Measurements from ENCODE around the gene NPY1R. TPM values are rescaled to one million over a fixed set of nuclear protein-coding genes. Genes with fewer than 3 reads are reported as not detected.

NPY1R gene
- total RNA-seq, 1 experiment from 2014 or later = 1.3 TPM

GRCh38 chr4:163356104-163356503 lies 23.7 kb upstream of the NPY1R start:
- Histone ChIP-seq H3K9ac (ENCODE audit: low read length) (no peak overlapping the region), H3F3A (ENCODE audit: low read length, unreplicated experiment) (no peaks in the 10 kb centered on the region), H3K4me1 (ENCODE audit: insufficient read depth, low read length) (peaks cover 1% of the 10 kb centered on the region), H4K20me1 (ENCODE audit: low read length) (no peaks in the 10 kb centered on the region), H3K27me3 (ENCODE audit: low read length) (no peaks in the 10 kb centered on the region), H3K4me2 (ENCODE audit: low read length) (no peak overlapping the region), H3K9me3 (ENCODE audit: low read length) (no peaks in the 10 kb centered on the region), H3K9me2 (replicated peaks; ENCODE audit: low read length) (no peaks in the 10 kb centered on the region), H3K79me2 (ENCODE audit: low read length) (no peaks in the 10 kb centered on the region), H3K36me3 (ENCODE audit: low read depth, low read length) (no peaks in the 10 kb centered on the region), H2AFZ (ENCODE audit: low read length) (no peak overlapping the region), H3K27ac (ENCODE audit: low read length) (no peak overlapping the region), H3K4me3 (ENCODE audit: low read length) (no peak overlapping the region)
- DNase-seq = no peak
- BruUV-seq (replicated peaks) = no TSS peak
- CTCF ChIA-PET = interaction anchor here (0.6 kb wide), 1 partner anchor 102 kb away, joined by 3 read pairs; no protein-coding TSS in a partner anchor
- intact Hi-C loops (cut with micrococcal nuclease) = loop anchor here (10.0 kb wide), 1 partner anchor 99 kb away; no protein-coding TSS in a partner anchor
- ATAC-seq = no peak
- TF ChIP-seq EZH2 (IDR thresholded peaks at IDR 0.05; ENCODE audit: low read length, unreplicated experiment) (no peak), CTCF (conservative IDR thresholded peaks at IDR 0.05; ENCODE audit: low read depth, low read length) (peak; percentile 37)
- POLR2A ChIA-PET (ENCODE audit: unreplicated experiment) = no interaction called here

GRCh38 chr4:163353054-163353453 lies 20.7 kb upstream of the NPY1R start:
- H3K4me3 ChIP-seq (ENCODE audit: low read length) = no peak overlapping the region
- DNase-seq (no peak), ATAC-seq (no peak)
- H3K79me2 ChIP-seq (ENCODE audit: low read length) = no peaks in the 10 kb centered on the region
- H3K9me2 ChIP-seq (replicated peaks; ENCODE audit: low read length) = no peaks in the 10 kb centered on the region
- TF ChIP-seq EZH2 (IDR thresholded peaks at IDR 0.05; ENCODE audit: low read length, unreplicated experiment) (no peak), EZH2phosphoT487 (IDR thresholded peaks at IDR 0.05; ENCODE audit: borderline replicate concordance, low read length) (no peak), CTCF (conservative IDR thresholded peaks at IDR 0.05; ENCODE audit: low read depth, low read length) (no peak)
- no peaks in the 10 kb centered on the region for H3K36me3 ChIP-seq (ENCODE audit: low read depth, low read length)
- H3K9ac ChIP-seq (ENCODE audit: low read length) = no peak overlapping the region
- peaks cover 5% of the 10 kb centered on the region for H3K4me1 ChIP-seq (ENCODE audit: insufficient read depth, low read length)
- no peak overlapping the region for H2AFZ ChIP-seq (ENCODE audit: low read length)
- BruUV-seq (replicated peaks) = no TSS peak
- intact Hi-C loops (cut with micrococcal nuclease) = loop anchor here (10.0 kb wide), 1 partner anchor 102 kb away; no protein-coding TSS in a partner anchor
- H3K9me3 ChIP-seq (ENCODE audit: low read length) = no peaks in the 10 kb centered on the region
- CTCF ChIA-PET = no interaction called here
- no peak overlapping the region for H3K4me2 ChIP-seq (ENCODE audit: low read length)
- no peaks in the 10 kb centered on the region for H3K27me3 ChIP-seq (ENCODE audit: low read length)
- H3K27ac ChIP-seq (ENCODE audit: low read length) = no peak overlapping the region
- H4K20me1 ChIP-seq (ENCODE audit: low read length) = no peaks in the 10 kb centered on the region
- POLR2A ChIA-PET (ENCODE audit: unreplicated experiment) = interaction anchor here (0.6 kb wide), 1 partner anchor 402 kb away, joined by 8 read pairs; no protein-coding TSS in a partner anchor
- no peaks in the 10 kb centered on the region for H3F3A ChIP-seq (ENCODE audit: low read length, unreplicated experiment)

- no peaks in the 10 kb centered on the region for H3F3A ChIP-seq (ENCODE audit: low read length, unreplicated experiment)
- H3K4me2 ChIP-seq (ENCODE audit: low read length) = no peak overlapping the region
- CTCF ChIA-PET = no interaction called here
- no peaks in the 10 kb centered on the region for H3K9me2 ChIP-seq (replicated peaks; ENCODE audit: low read length)
- no peak overlapping the region for H3K4me3 ChIP-seq (ENCODE audit: low read length)
- H3K79me2 ChIP-seq (ENCODE audit: low read length) = no peaks in the 10 kb centered on the region
- no peaks in the 10 kb centered on the region for H3K27me3 ChIP-seq (ENCODE audit: low read length)
- peaks cover 5% of the 10 kb centered on the region for H3K4me1 ChIP-seq (ENCODE audit: insufficient read depth, low read length)
- no peak overlapping the region for H3K27ac ChIP-seq (ENCODE audit: low read length)
- TF ChIP-seq EZH2 (IDR thresholded peaks at IDR 0.05; ENCODE audit: low read length, unreplicated experiment) (no peak), EZH2phosphoT487 (IDR thresholded peaks at IDR 0.05; ENCODE audit: borderline replicate concordance, low read length) (no peak), CTCF (conservative IDR thresholded peaks at IDR 0.05; ENCODE audit: low read depth, low read length) (no peak)
- no peaks in the 10 kb centered on the region for H4K20me1 ChIP-seq (ENCODE audit: low read length)
- POLR2A ChIA-PET (ENCODE audit: unreplicated experiment) = no interaction called here
- H3K9me3 ChIP-seq (ENCODE audit: low read length) = no peaks in the 10 kb centered on the region
- DNase-seq = peak; percentile 65
- no peak overlapping the region for H2AFZ ChIP-seq (ENCODE audit: low read length)
- H3K9ac ChIP-seq (ENCODE audit: low read length) = no peak overlapping the region
- intact Hi-C loops (cut with micrococcal nuclease) = loop anchor here (2.0 to 10.0 kb wide), 2 partner anchors 16 to 104 kb away; no protein-coding TSS in a partner anchor
- no TSS peak for BruUV-seq (replicated peaks)
- no peaks in the 10 kb centered on the region for H3K36me3 ChIP-seq (ENCODE audit: low read depth, low read length)
- peak; percentile 95 for ATAC-seq
These were observed 18.3 kb upstream of the NPY1R start for GRCh38 chr4:163350672-163351071.
